B cell (primary cell): ENCODE measurements around the gene PRKCQ. TPM values are rescaled to one million over a fixed set of nuclear protein-coding genes. Genes with fewer than 3 reads are reported as not detected.

Experiments
- ATAC-seq: fragments of 200-7000 bp; cut with Tn5 transposase; one replicate; pipeline ENCODE4 v1.10.0; 2021; ENCODE audit warnings: low read depth, mild to moderate bottlenecking, moderate number of reproducible peaks, moderate library complexity
- CTCF ChIA-PET: fragments of 350-600 bp; sonication (Branson Sonifier 250); formaldehyde crosslinking; loops from one replicate; lab custom pipeline; 2021; ENCODE audit warnings: antibody characterized with exemption, inconsistent platforms; lab: Charles Lee
- POLR2A ChIA-PET: fragments of 350-600 bp; sonication (Branson Sonifier 250); formaldehyde crosslinking; loops from one replicate; lab custom pipeline; 2021; ENCODE audit warnings: antibody characterized with exemption; lab: Charles Lee
- DNase-seq: peaks from one replicate; pipeline ENCODE4 v3.0.0; 2013
- H2AFZ ChIP-seq: 2 replicates; pipeline ENCODE4 v1.6.1; 2012; ENCODE audit warnings: mild to moderate bottlenecking, low read depth, low read length; ENCODE audit not compliant: insufficient read depth, poor library complexity, severe bottlenecking
- H3K27ac ChIP-seq, 2 donors: 1 replicate in 1 of 2; 2 replicates in 1 of 2; pipeline ENCODE4 v1.5.1; 2012 to 2013; ENCODE audit warnings: low read length in 2 of 2, mild to moderate bottlenecking in 2 of 2, moderate library complexity in 1 of 2
- H3K27me3 ChIP-seq, 4 experiments: fragments of 200-600 bp in 1 of 4; sonication (generic) in 1 of 4; replicated peaks in 1 of 4; 1 replicate in 2 of 4; 2 replicates in 2 of 4; pipeline versions ENCODE4 v1.6.1 to v1.7.0; 2013 to 2016; ENCODE audit warnings: low read length in 3 of 4, mild to moderate bottlenecking in 2 of 4, mixed read lengths in 1 of 4, moderate library complexity in 1 of 4; ENCODE audit not compliant: insufficient read depth in 4 of 4, control insufficient read depth in 3 of 4; ENCODE audit errors: control extremely low read depth in 1 of 4
- H3K36me3 ChIP-seq, 2 experiments: replicated peaks in 1 of 2; 1 replicate in 1 of 2; 2 replicates in 1 of 2; pipeline versions ENCODE4 v1.6.1 to v1.7.1; 2013; ENCODE audit warnings: low read length in 1 of 2; ENCODE audit not compliant: insufficient read depth in 2 of 2, control insufficient read depth in 1 of 2; ENCODE audit errors: control extremely low read depth in 1 of 2, extremely low read depth in 1 of 2
- H3K4me1 ChIP-seq, 2 donors: fragments of 200-600 bp in 1 of 2; sonication (generic) in 1 of 2; 1 replicate in 1 of 2; 2 replicates in 1 of 2; pipeline versions ENCODE4 v1.5.1 to v1.6.1; 2013 to 2017; ENCODE audit warnings: low read length in 2 of 2; ENCODE audit not compliant: control insufficient read depth in 2 of 2, insufficient read depth in 2 of 2
- H3K4me2 ChIP-seq: replicated peaks from 2 replicates; pipeline ENCODE3; 2012; ENCODE audit warnings: mild to moderate bottlenecking, low read depth, low read length; ENCODE audit not compliant: poor library complexity, severe bottlenecking
- H3K4me3 ChIP-seq, 5 experiments: fragments of 200-600 bp in 1 of 5; sonication (generic) in 1 of 5; 1 replicate in 3 of 5; 2 replicates in 2 of 5; pipeline versions ENCODE4 v1.5.1 to v1.7.0; 2011 to 2016; ENCODE audit warnings: low read length in 4 of 5, mild to moderate bottlenecking in 4 of 5, low read depth in 2 of 5, control low read depth in 1 of 5, moderate library complexity in 1 of 5; ENCODE audit not compliant: insufficient read depth in 1 of 5; ENCODE audit errors: control extremely low read depth in 1 of 5, extremely low read depth in 1 of 5
- H3K79me2 ChIP-seq: fragments of 200-600 bp; sonication (generic); one replicate; pipeline ENCODE4 v1.6.0; 2016; ENCODE audit warnings: low read length; ENCODE audit not compliant: control insufficient read depth, insufficient read depth
- H3K9ac ChIP-seq: fragments of 200-600 bp; sonication (generic); 2 replicates; pipeline ENCODE4 v1.6.1; 2017; ENCODE audit warnings: mild to moderate bottlenecking, low read length, moderate library complexity
- H3K9me3 ChIP-seq, 3 donors: one replicate each; pipeline versions ENCODE4 v1.6.1 to v1.7.1; 2013; ENCODE audit warnings: low read length in 2 of 3; ENCODE audit not compliant: control insufficient read depth in 2 of 3, insufficient read depth in 1 of 3; ENCODE audit errors: control extremely low read depth in 1 of 3
- H4K20me1 ChIP-seq: 2 replicates; pipeline ENCODE4 v1.6.0; 2012; ENCODE audit warnings: mild to moderate bottlenecking, low read length; ENCODE audit not compliant: insufficient read depth, control insufficient read depth, poor library complexity, severe bottlenecking
- H3K27ac Mint-ChIP-seq: one replicate; pipeline ENCODE4 v1.8.0; 2021; ENCODE audit warnings: mixed read lengths
- H3K27me3 Mint-ChIP-seq: one replicate; pipeline ENCODE4 v1.8.0; 2021; ENCODE audit warnings: mixed read lengths
- H3K4me1 Mint-ChIP-seq: one replicate; pipeline ENCODE4 v1.8.0; 2021; ENCODE audit warnings: mixed read lengths
- H3K4me3 Mint-ChIP-seq: one replicate; pipeline ENCODE4 v1.8.0; 2021; ENCODE audit warnings: mixed read lengths
- H3K9me3 Mint-ChIP-seq: one replicate; pipeline ENCODE4 v1.8.0; 2022; ENCODE audit warnings: mixed read lengths; ENCODE audit not compliant: insufficient read depth
- EZH2 ChIP-seq: IDR thresholded peaks from 2 replicates; pipeline ENCODE4 v1.6.1; 2012; ENCODE audit warnings: borderline replicate concordance, low read depth, mild to moderate bottlenecking, moderate library complexity, low read length; ENCODE audit not compliant: insufficient read depth, poor library complexity, severe bottlenecking
- WGBS: methylation state at CpG from one replicate; pipeline ENCODE4 v1.1.5; 2013; ENCODE audit warnings: missing lambda C conversion rate; ENCODE audit not compliant: insufficient coverage; 5-methylcytosine and 5-hydroxymethylcytosine counted together
- intact Hi-C: fragments of 100-400 bp; cut with micrococcal nuclease; formaldehyde crosslinking; loops from one replicate; pipeline ENCODE4 v1.10.0; 2022
- polyA plus RNA-seq: library from polyadenylated mRNA; depleted of rRNA; stranded (reverse); fragments of >200 nt; gene quantifications from 2 replicates; pipeline ENCODE4 v1.2.3, GENCODE V29; 2012
- total RNA-seq, 2 donors: library from RNA; stranded (reverse); fragments of 120-200 nt in 1 of 2; gene quantifications; 1 replicate in 1 of 2; 2 replicates in 1 of 2; pipeline versions ENCODE4 v1.2.3 to v1.2.4, GENCODE V29; 2013 to 2022
- TF ChIP-seq, protein P1 (sequence below): fragments of 200-600 bp; IDR thresholded peaks from one replicate; pipeline ENCODE4 v1.8.0; 2022; ENCODE audit warnings: antibody characterized with exemption, mild to moderate bottlenecking

Gene PRKCQ
- total and polyA plus RNA-seq, 2 donors (not counting 1 experiment from before 2014, with no cell fraction given) = 0.15 to 0.16 TPM

DNA sequence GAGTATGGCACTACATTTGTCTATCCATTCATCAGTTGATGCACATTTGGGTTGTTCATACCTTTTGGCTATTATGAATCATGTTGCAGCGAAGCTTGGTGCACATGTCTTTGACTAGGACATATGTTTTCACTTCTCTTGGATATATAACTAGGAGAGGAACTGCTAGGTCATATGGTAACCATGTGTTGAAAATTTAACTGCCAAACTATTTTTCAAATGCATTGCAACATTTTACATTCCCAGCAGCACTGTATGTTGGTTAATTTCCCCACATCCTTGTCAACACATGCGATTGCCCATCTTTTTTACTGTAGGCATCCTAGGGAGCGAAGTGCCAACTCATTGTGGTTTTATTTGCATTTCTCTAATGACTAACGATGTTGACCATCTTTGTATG is 183.4 kb downstream of the PRKCQ start:
- H3K79me2 ChIP-seq = no peaks in the 10 kb centered on the region
- no peak for DNase-seq
- Mint-ChIP-seq H3K4me1 (peaks cover 31% of the 10 kb centered on the region), H3K4me3 (no peak overlapping the region), H3K27me3 (peaks cover under 1% of the 10 kb centered on the region), H3K9me3 (no peaks in the 10 kb centered on the region), H3K27ac (no peak overlapping the region)
- no peaks in the 10 kb centered on the region for H3K9me3 ChIP-seq
- no peak for ATAC-seq
- 67% methylated on average over 2 of the region's 4 CpGs for WGBS
- H3K27ac ChIP-seq = no peak overlapping the region
- POLR2A ChIA-PET = no interaction called here
- no peak overlapping the region for H3K4me3 ChIP-seq
- no peak overlapping the region for H2AFZ ChIP-seq
- no peak overlapping the region for H3K4me2 ChIP-seq
- H4K20me1 ChIP-seq = no peaks in the 10 kb centered on the region
- intact Hi-C loops = no loop called here
- peaks cover 24 to 25% of the 10 kb centered on the region in 2 donors for H3K4me1 ChIP-seq
- H3K27me3 ChIP-seq = no peaks in the 10 kb centered on the region
- TF ChIP-seq, protein P1, sequence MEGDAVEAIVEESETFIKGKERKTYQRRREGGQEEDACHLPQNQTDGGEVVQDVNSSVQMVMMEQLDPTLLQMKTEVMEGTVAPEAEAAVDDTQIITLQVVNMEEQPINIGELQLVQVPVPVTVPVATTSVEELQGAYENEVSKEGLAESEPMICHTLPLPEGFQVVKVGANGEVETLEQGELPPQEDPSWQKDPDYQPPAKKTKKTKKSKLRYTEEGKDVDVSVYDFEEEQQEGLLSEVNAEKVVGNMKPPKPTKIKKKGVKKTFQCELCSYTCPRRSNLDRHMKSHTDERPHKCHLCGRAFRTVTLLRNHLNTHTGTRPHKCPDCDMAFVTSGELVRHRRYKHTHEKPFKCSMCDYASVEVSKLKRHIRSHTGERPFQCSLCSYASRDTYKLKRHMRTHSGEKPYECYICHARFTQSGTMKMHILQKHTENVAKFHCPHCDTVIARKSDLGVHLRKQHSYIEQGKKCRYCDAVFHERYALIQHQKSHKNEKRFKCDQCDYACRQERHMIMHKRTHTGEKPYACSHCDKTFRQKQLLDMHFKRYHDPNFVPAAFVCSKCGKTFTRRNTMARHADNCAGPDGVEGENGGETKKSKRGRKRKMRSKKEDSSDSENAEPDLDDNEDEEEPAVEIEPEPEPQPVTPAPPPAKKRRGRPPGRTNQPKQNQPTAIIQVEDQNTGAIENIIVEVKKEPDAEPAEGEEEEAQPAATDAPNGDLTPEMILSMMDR = no peak
- no peak for TF ChIP-seq EZH2
- no peak overlapping the region for H3K9ac ChIP-seq
- H3K36me3 ChIP-seq = no peaks in the 10 kb centered on the region
- CTCF ChIA-PET = interaction anchor here (2.5 to 7.7 kb wide), 4 partner anchors 9 to 196 kb away, joined by 10 to 325 read pairs (median 148); partner anchors contain the start of gene PFKFB3

DNA sequence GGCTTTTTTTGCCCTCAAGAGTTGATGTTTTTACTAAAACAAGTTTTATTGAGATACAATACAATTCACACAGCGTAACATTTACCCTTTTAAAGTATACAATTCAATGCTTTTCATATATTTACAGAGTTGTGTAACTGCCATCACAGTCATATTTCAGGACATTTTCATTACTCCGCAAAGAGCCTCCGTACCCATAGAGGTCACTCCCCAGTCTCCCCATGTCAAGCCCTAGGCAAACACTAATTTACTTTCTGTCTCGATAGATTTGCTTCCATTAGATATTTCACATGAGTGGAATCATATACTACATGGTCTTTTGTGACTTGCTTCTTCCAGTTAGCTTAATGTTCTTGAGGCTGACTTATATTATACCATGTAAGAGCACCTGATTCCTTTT is 183.8 kb downstream of the PRKCQ start:
- no peak overlapping the region for H3K9ac ChIP-seq
- Mint-ChIP-seq H3K9me3 (no peaks in the 10 kb centered on the region), H3K4me1 (peaks cover 27% of the 10 kb centered on the region), H3K27ac (no peak overlapping the region), H3K27me3 (no peaks in the 10 kb centered on the region), H3K4me3 (no peak overlapping the region)
- H3K79me2 ChIP-seq = no peaks in the 10 kb centered on the region
- peaks cover 20 to 21% of the 10 kb centered on the region in 2 donors for H3K4me1 ChIP-seq
- CTCF ChIA-PET = interaction anchor here (1.3 to 7.7 kb wide), 3 partner anchors 10 to 195 kb away, joined by 3 to 325 read pairs (median 10); partner anchors contain the start of gene PFKFB3
- 100% methylated on average over 2 of the region's 4 CpGs for WGBS
- no peak for ATAC-seq
- H3K9me3 ChIP-seq = peaks cover 0 to 2% (median 0%) of the 10 kb centered on the region in 3 donors
- H3K27ac ChIP-seq = no peak overlapping the region
- H3K36me3 ChIP-seq = no peaks in the 10 kb centered on the region
- intact Hi-C loops = no loop called here
- H3K4me2 ChIP-seq = no peak overlapping the region
- H2AFZ ChIP-seq = no peak overlapping the region
- POLR2A ChIA-PET = no interaction called here
- TF ChIP-seq, protein P1 = no peak
- TF ChIP-seq EZH2 = no peak
- no peak for DNase-seq
- no peaks in the 10 kb centered on the region for H3K27me3 ChIP-seq
- H3K4me3 ChIP-seq = no peak overlapping the region
- H4K20me1 ChIP-seq = no peaks in the 10 kb centered on the region
